Bronchial epithelial cell (primary cell): ENCODE data around the gene KRT23. TPM values are rescaled to one million over a fixed set of nuclear protein-coding genes. Genes with fewer than 3 reads are reported as not detected.

Source experiments
- DNase-seq: peaks from one replicate; pipeline ENCODE4 v3.0.0-alpha.2; 2010; ENCODE audit warnings: low read depth
- FAIRE-seq: peaks from 2 replicates; lab custom pipeline; 2011; peaks lifted over from hg19 to GRCh38; lab: Jason Lieb, UNC
- H3K27me3 ChIP-seq: 2 replicates; pipeline ENCODE4 v1.5.1; 2011; ENCODE audit warnings: low read length; ENCODE audit not compliant: control insufficient read depth, insufficient read depth
- H3K36me3 ChIP-seq: 2 replicates; pipeline ENCODE4 v1.5.1; 2011; ENCODE audit warnings: low read length; ENCODE audit not compliant: control insufficient read depth, insufficient read depth
- H3K4me3 ChIP-seq: 2 replicates; pipeline ENCODE4 v1.5.1; 2011; ENCODE audit warnings: mild to moderate bottlenecking, low read depth, low read length, control low read depth
- CTCF ChIP-seq: IDR thresholded peaks from 2 replicates; pipeline ENCODE4 v1.5.1; 2011; ENCODE audit warnings: mild to moderate bottlenecking, moderate library complexity, low read length, control low read depth, inconsistent platforms; ENCODE audit not compliant: insufficient read depth, severe bottlenecking
- total RNA-seq: library from RNA; depleted of rRNA; stranded (reverse); fragments of >200 nt; gene quantifications from 2 replicates; pipeline ENCODE4 v1.2.1, GENCODE V29; 2014

KRT23 gene
- total RNA-seq, 1 donor from 2014 or later = 12.9 TPM

DNA sequence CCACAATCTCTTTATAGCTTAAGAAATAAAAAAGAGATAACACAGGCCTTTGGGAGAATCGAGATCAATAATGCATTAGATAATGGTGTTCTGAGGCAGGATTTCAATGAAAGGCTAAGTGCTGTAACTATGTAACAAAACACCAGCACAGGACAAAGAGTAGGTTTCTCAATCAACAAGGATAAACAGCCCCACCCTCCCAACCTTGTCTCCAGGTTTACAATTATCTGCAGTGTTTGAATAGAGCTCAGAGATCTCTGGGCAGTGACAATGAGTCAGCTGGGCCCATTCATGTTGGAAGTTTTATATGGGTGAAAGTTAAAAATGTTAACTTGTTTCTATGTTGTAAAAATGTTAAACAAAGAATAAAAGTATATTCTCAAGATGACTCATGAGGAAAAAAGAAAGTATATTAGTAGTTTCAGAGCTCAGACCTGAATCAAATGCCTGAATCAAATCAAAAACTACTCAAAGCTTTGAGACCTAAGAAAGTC is 35.4 kb downstream of the KRT23 start:
- no peak overlapping the region for H3K4me3 ChIP-seq
- H3K36me3 ChIP-seq = no peaks in the 10 kb centered on the region
- TF ChIP-seq CTCF = no peak
- peak; percentile 90 for DNase-seq
- H3K27me3 ChIP-seq = no peaks in the 10 kb centered on the region
- peak; percentile 13 for FAIRE-seq

DNA sequence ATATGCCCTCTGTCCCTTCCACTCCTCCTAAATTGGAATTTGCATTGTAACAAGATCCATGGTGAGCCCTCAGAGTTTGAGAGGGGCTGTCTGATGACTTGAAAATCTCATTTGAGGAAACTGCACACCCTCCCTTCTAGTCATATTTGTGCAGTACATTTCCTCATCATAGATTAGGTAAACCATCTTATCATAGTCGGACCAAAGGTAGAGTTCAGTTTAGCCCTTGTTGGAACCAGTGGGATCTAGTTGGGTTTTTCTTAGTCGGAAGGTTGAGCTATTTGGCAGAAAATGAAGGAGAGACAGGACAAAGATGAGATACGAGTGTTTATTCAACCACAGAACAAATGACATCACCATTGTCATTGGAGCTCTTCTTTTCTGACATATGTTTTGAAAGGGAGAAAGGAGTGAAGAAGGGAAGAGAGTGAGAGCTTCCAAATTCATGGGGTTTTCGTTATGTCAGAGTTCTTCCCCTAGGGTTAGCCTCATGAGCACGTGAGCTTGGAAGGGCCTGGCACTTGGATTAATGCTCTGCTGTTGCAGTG is 36.6 kb downstream of the KRT23 start:
- no peak for FAIRE-seq
- no peak for TF ChIP-seq CTCF
- Histone ChIP-seq H3K36me3 (no peaks in the 10 kb centered on the region), H3K4me3 (no peak overlapping the region), H3K27me3 (no peaks in the 10 kb centered on the region)
- no peak for DNase-seq

GRCh38 chr17:40896916-40897455 is 40.5 kb downstream of the KRT23 start:
- DNase-seq = no peak
- FAIRE-seq = no peak
- no peaks in the 10 kb centered on the region for H3K36me3 ChIP-seq
- H3K4me3 ChIP-seq = no peak overlapping the region
- H3K27me3 ChIP-seq = no peaks in the 10 kb centered on the region
- TF ChIP-seq CTCF = no peak

DNA sequence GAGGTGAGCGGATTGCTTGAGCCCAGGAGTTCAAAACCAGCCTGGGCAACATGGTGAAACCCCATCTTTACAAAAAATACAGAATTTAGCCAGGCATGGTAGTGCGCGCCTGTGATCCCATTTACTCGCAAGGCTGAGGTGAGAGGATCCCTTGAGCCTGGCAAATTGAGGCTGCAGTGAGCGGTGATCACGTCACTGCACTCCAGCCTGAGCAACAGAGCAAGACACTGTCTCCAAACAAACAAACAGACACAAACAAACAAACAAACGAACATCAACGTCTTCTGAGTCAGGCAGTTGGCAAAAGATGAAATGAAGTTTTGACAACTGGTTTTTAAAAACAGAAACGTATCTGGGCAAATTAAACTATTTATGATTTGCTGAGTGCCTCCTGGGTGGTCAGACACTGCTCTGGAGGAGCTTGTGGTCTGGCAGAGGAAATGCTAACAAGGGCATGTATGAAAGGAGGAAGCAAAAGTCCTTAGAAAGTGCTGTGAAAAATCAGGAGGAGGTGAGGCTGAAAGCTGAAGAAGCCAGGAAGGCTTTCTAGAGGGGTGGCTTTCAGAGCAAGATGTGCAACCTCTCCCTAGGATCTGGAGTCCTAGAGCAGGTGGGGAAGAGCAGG is 42.2 kb downstream of the KRT23 start:
- FAIRE-seq = no peak
- DNase-seq = no peak
- Histone ChIP-seq H3K27me3 (no peaks in the 10 kb centered on the region), H3K4me3 (no peak overlapping the region), H3K36me3 (no peaks in the 10 kb centered on the region)
- TF ChIP-seq CTCF = no peak

- no peak for FAIRE-seq
- no peak for TF ChIP-seq CTCF
- no peaks in the 10 kb centered on the region for H3K36me3 ChIP-seq
- H3K4me3 ChIP-seq = no peak overlapping the region
- no peaks in the 10 kb centered on the region for H3K27me3 ChIP-seq
- DNase-seq = no peak
Measured at GRCh38 chr17:40888196-40888720, 49.2 kb downstream of the KRT23 start.
